ENCODE measurements around the gene DAZAP2. TPM values are rescaled to one million over a fixed set of nuclear protein-coding genes. Genes with fewer than 3 reads are reported as not detected.
A peak's percentile ranks its signal among the peaks of the same experiment; 100 is the strongest.

Gene DAZAP2
- total and polyA plus RNA-seq, 11 donors = 58.8 to 419 (median 192) TPM

- Histone ChIP-seq H3K9me3 (no peaks in the 10 kb centered on the region), H3K27ac (no peak overlapping the region), H3K4me1 (no peaks in the 10 kb centered on the region), H3K36me3 (peaks cover 0 to 34% (median 4%) of the 10 kb centered on the region in 9 donors), H3K27me3 (no peaks in the 10 kb centered on the region), H3K4me3 (no peak overlapping the region)
- intact Hi-C loops (cut with DNase I) = no loop called here
- WGBS, 4 donors = 91 to 95% (median 94%) methylated on average over 37 to 38 of the region's 38 CpGs
- ATAC-seq = peak in 1 of 4 donors; percentile 13
- no peak for TF ChIP-seq CTCF (IDR thresholded peaks at IDR 0.05)
- TF ChIP-seq POLR2A (IDR thresholded peaks at IDR 0.05) = no peak
- no peak for DNase-seq
These were observed 40.7 kb upstream of the DAZAP2 start for GRCh38 chr12:51197736-51198567.

GRCh38 chr12:51198568-51199365, 39.9 kb upstream of the DAZAP2 start:
- WGBS, 4 donors = 87 to 92% (median 88%) methylated on average over 14 to 16 of the region's 16 CpGs
- ATAC-seq = no peak
- H3K36me3 ChIP-seq = peaks cover 0 to 38% (median 4%) of the 10 kb centered on the region in 9 donors

GRCh38 chr12:51199366-51199945, 39.2 kb upstream of the DAZAP2 start:
- Histone ChIP-seq H3K4me3 (no peak overlapping the region), H3K9me3 (no peaks in the 10 kb centered on the region), H3K27me3 (no peaks in the 10 kb centered on the region), H3K27ac (no peak overlapping the region), H3K4me1 (no peaks in the 10 kb centered on the region), H3K36me3 (peaks cover 0 to 40% (median 4%) of the 10 kb centered on the region in 9 donors)
- no peak for DNase-seq
- TF ChIP-seq CTCF (IDR thresholded peaks at IDR 0.05) (no peak), POLR2A (IDR thresholded peaks at IDR 0.05) (no peak)
- intact Hi-C loops (cut with DNase I) = no loop called here
- WGBS, 4 donors = 91 to 97% (median 93%) methylated on average over 10 of the region's 10 CpGs
- peak in 1 of 4 donors; percentile 14 for ATAC-seq

More at GRCh38 chr12:51198568-51199365, 39.9 kb upstream of the DAZAP2 start:
- Histone ChIP-seq H3K27me3 (no peaks in the 10 kb centered on the region), H3K4me3 (no peak overlapping the region), H3K27ac (no peak overlapping the region), H3K4me1 (no peaks in the 10 kb centered on the region), H3K9me3 (no peaks in the 10 kb centered on the region)
- no peak for DNase-seq
- intact Hi-C loops (cut with DNase I) = no loop called here
- TF ChIP-seq POLR2A (IDR thresholded peaks at IDR 0.05) = no peak
- no peak for TF ChIP-seq CTCF (IDR thresholded peaks at IDR 0.05)

DNA sequence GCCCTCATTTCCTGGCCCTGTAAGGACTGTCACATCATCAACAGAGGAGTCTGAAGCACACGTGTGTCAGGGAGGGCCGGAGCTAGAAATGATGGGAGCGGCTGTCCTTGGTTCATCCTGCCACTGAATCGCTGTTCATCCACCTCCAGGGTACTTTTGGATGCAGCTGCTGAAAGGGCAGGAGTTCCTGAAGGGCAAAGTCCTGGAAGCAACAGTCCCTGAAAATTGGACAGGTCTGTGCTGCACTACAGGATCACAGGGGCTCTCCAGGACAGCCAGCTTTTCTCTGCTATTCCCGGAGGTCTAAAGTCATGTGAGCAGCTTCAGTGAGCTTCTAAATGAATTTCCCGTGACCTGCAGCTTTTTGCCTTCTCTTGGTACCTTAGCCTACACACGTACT, 38.5 kb upstream of the DAZAP2 start:
- Histone ChIP-seq H3K4me3 (no peak overlapping the region), H3K36me3 (peaks cover 0 to 40% (median 4%) of the 10 kb centered on the region in 9 donors), H3K27me3 (no peaks in the 10 kb centered on the region), H3K4me1 (no peaks in the 10 kb centered on the region), H3K27ac (no peak overlapping the region), H3K9me3 (no peaks in the 10 kb centered on the region)
- 90 to 96% (median 91%) methylated on average over 7 of the region's 7 CpGs for WGBS, 4 donors
- intact Hi-C loops (cut with DNase I) = no loop called here
- TF ChIP-seq CTCF (IDR thresholded peaks at IDR 0.05) (no peak), POLR2A (IDR thresholded peaks at IDR 0.05) (no peak)
- ATAC-seq = no peak
- no peak for DNase-seq

All from heart left ventricle (tissue), 16 donors.